T-helper 9 cell (primary cell): ENCODE data around the gene NFIA.
"Not testable (repeated sequence)": the region's sequence is repeated elsewhere in the genome, so short reads cannot be mapped to it uniquely, and the experiment has no call there.

Source experiments
- DNase-seq: peaks from one replicate; pipeline ENCODE4 v3.0.0-alpha.2; 2020

NFIA gene

GRCh38 chr1:61445269-61445825 is 363.0 kb downstream of the NFIA start:
- DNase-seq: no peak

- DNase-seq: no peak
These were observed 364.2 kb downstream of the NFIA start for GRCh38 chr1:61446531-61446991.

- no peak for DNase-seq
These were observed 365.0 kb downstream of the NFIA start for GRCh38 chr1:61447106-61447967.

- no peak for DNase-seq
These were observed 365.6 kb downstream of the NFIA start for GRCh38 chr1:61447968-61448430.

- DNase-seq: no peak
These were observed 366.6 kb downstream of the NFIA start for GRCh38 chr1:61448914-61449313.

- no peak for DNase-seq
These were observed 367.0 kb downstream of the NFIA start for GRCh38 chr1:61449410-61449809.

- DNase-seq: no peak
These were observed 368.1 kb downstream of the NFIA start for GRCh38 chr1:61450454-61450853.

- no peak for DNase-seq
These were observed 368.7 kb downstream of the NFIA start for GRCh38 chr1:61450872-61451571.

GRCh38 chr1:61451572-61451968 is 369.2 kb downstream of the NFIA start:
- no peak for DNase-seq

- DNase-seq: no peak
These were observed 370.0 kb downstream of the NFIA start for GRCh38 chr1:61452176-61453035.

GRCh38 chr1:61453111-61453961 is 371.0 kb downstream of the NFIA start:
- peak; percentile 48 for DNase-seq

GRCh38 chr1:61455400-61455799 is 373.0 kb downstream of the NFIA start:
- DNase-seq: no peak

GRCh38 chr1:61457526-61458040 is 375.2 kb downstream of the NFIA start:
- no peak for DNase-seq

GRCh38 chr1:61459345-61459744 is 377.0 kb downstream of the NFIA start:
- DNase-seq: no peak

GRCh38 chr1:61460191-61460590 is 377.8 kb downstream of the NFIA start:
- DNase-seq: no peak

- DNase-seq: no peak
These were observed 379.3 kb downstream of the NFIA start for GRCh38 chr1:61461406-61462384.

- DNase-seq: no peak
These were observed 380.3 kb downstream of the NFIA start for GRCh38 chr1:61462628-61463027.

GRCh38 chr1:61463220-61463619 is 380.9 kb downstream of the NFIA start:
- DNase-seq: no peak

GRCh38 chr1:61467836-61468235 is 385.5 kb downstream of the NFIA start:
- DNase-seq: not testable (repeated sequence)

- DNase-seq: no peak
These were observed 387.0 kb downstream of the NFIA start for GRCh38 chr1:61469365-61469764.
